ENCODE results near the gene DYNLT1.

DYNLT1 gene

DNA sequence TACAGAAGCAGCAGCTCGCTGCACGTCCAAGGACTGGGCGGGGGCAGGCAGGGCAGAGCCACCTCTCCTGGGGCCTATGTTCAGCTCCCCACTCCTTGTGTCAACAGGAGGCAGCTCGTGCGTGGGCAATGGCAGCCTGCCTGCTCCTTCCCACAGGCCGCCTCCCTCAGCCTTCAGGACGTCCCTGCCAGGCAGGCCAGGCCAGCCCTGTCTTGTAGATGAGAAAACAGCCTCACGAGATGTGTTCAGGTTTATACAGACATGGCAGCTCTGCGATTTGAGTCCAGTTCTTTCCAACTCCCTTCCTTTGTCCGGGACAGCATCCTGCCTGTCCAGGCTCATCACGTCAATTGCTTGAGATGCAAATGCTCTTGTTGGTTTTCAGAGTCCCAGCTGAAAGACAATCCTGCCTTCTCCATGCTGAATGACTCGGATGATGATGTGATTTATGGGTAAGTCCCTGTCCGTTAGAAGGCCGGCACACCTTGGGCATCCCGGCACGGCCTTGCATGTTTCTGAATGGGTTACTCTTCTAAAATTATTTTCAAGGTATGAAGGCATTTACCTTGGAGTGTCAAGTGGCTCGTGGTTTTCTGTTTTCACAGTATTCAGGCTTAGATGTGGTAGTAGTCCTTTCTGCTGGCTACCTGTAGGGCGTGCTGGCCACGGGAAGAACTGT lies 13.5 kb downstream of the DYNLT1 start:
- DNase-seq (ENCODE audit: low read depth, low spot score), result no peak
- Histone ChIP-seq H3K4me3 (no peak overlapping the region), H3K27ac (no peak overlapping the region), H3K9me3 (ENCODE audit: low read depth, low read length) (no peaks in the 10 kb centered on the region), H3K36me3 (ENCODE audit: insufficient read depth, low read length) (peaks cover 32% of the 10 kb centered on the region), H3K9ac (ENCODE audit: insufficient read length) (no peak overlapping the region)
- TF ChIP-seq FOXP2 (optimal IDR thresholded peaks at IDR 0.05; ENCODE audit: control extremely low read depth, extremely low read length, insufficient read depth) (no peak), POLR2AphosphoS5 (IDR thresholded peaks at IDR 0.05; ENCODE audit: borderline replicate concordance, low read depth, low read length) (no peak), EZH2 (IDR thresholded peaks at IDR 0.05) (no peak)

DNA sequence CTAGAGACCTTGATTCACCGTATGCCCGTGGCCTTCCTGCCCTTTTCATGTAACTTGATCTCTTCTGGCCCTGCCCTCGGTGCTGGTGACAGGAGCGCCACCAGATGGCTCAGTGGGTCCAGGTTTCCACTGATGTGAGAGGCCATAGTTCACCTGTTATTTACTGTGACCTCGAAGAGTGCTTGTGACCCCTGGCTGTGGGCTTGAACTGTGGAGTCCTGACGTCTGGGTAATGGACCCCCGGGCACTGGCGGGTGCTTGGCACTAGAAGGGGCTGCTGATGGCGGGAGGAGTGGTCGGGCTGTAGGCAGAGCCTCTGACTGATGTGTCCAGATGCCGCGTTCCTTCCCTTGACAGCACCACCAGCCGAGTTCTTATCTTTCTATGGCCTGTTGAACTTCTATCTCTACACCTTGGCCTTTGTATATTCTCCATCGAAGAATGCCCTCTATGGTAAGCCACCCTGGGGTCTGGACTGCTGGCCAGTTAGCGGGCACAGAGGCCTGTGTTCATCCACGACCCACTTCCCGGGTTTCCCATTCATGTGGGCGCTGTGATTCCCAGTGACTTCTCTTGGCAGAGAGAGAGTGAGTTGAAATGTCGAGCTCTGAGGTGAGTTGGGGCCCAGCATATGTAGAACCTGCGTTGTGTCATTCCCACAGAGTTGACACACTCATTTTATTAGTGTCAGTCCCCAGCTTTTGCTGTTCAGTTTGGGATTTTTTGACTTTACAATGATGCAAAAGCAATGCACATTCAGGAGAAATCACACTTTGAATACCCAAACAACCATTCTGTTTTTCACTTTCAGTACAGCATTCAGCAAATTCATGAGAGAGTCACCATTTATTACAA lies 14.9 kb downstream of the DYNLT1 start:
- no peaks in the 10 kb centered on the region for H3K9me3 ChIP-seq (ENCODE audit: low read depth, low read length)
- peaks cover 36% of the 10 kb centered on the region; the same call in 1 of the 2 replicates for H3K36me3 ChIP-seq (ENCODE audit: insufficient read depth, low read length)
- no peak for TF ChIP-seq POLR2AphosphoS5 (IDR thresholded peaks at IDR 0.05; ENCODE audit: borderline replicate concordance, low read depth, low read length)
- no peak for TF ChIP-seq EZH2 (IDR thresholded peaks at IDR 0.05)
- no peak for TF ChIP-seq FOXP2 (optimal IDR thresholded peaks at IDR 0.05; ENCODE audit: control extremely low read depth, extremely low read length, insufficient read depth)
- H3K27ac ChIP-seq, result no peak overlapping the region
- H3K4me3 ChIP-seq, result no peak overlapping the region
- H3K9ac ChIP-seq (ENCODE audit: insufficient read length), result no peak overlapping the region
- DNase-seq (ENCODE audit: low read depth, low spot score), result no peak

DNA sequence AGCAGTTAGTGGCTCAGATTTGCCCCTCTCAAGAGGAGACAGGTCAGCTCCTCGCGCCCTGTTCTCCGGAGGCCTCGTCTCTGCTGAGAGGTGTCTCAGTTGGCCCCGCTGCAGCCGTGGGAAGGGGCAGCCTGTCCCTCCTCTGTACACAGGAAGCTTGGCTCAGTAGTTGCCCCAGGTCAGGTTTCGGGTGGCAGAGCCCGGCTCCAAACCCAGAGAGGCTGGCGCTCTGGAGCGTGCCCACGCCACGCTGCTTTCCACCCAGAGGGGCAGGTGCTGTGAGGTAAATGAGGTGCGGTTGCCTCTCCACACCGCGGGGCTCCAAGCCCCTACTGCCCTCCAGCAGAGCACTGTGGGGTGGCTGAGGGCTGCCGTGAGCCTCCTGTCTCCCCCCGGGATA lies 16.0 kb downstream of the DYNLT1 start:
- no peak for TF ChIP-seq POLR2AphosphoS5 (IDR thresholded peaks at IDR 0.05; ENCODE audit: borderline replicate concordance, low read depth, low read length)
- no peak for TF ChIP-seq FOXP2 (optimal IDR thresholded peaks at IDR 0.05; ENCODE audit: control extremely low read depth, extremely low read length, insufficient read depth)
- no peak for TF ChIP-seq EZH2 (IDR thresholded peaks at IDR 0.05)
- H3K36me3 ChIP-seq (ENCODE audit: insufficient read depth, low read length), result peaks cover 36% of the 10 kb centered on the region; the same call in 1 of the 2 replicates

DNA sequence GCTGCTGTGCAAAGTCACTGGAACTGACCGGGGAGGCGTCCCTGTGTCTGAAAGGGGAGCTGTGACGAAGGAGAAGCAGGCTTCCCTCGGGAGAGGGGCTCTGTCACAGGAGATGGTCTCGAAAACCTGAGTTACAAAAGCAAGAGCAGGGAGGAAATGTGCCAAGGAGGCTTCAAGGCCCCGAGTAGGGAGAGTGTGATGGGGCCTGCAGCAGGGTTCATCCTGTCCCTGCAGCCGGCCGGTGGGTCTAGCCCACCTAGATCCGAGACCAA lies 16.7 kb downstream of the DYNLT1 start:
- no peak for DNase-seq (ENCODE audit: low read depth, low spot score)
- TF ChIP-seq POLR2AphosphoS5 (IDR thresholded peaks at IDR 0.05; ENCODE audit: borderline replicate concordance, low read depth, low read length) (no peak), FOXP2 (optimal IDR thresholded peaks at IDR 0.05; ENCODE audit: control extremely low read depth, extremely low read length, insufficient read depth) (no peak), EZH2 (IDR thresholded peaks at IDR 0.05) (no peak)
- Histone ChIP-seq H3K4me3 (no peak overlapping the region), H3K9ac (ENCODE audit: insufficient read length) (no peak overlapping the region), H3K36me3 (ENCODE audit: insufficient read depth, low read length) (peaks cover 38% of the 10 kb centered on the region; the same call in 1 of the 2 replicates), H3K27ac (no peak overlapping the region), H3K9me3 (ENCODE audit: low read depth, low read length) (no peaks in the 10 kb centered on the region)

More for the DNA sequence above, 16.0 kb downstream of the DYNLT1 start:
- no peak overlapping the region for H3K9ac ChIP-seq (ENCODE audit: insufficient read length)
- H3K4me3 ChIP-seq, result no peak overlapping the region
- no peaks in the 10 kb centered on the region for H3K9me3 ChIP-seq (ENCODE audit: low read depth, low read length)
- H3K27ac ChIP-seq, result no peak overlapping the region
- DNase-seq (ENCODE audit: low read depth, low spot score), result no peak

DNA sequence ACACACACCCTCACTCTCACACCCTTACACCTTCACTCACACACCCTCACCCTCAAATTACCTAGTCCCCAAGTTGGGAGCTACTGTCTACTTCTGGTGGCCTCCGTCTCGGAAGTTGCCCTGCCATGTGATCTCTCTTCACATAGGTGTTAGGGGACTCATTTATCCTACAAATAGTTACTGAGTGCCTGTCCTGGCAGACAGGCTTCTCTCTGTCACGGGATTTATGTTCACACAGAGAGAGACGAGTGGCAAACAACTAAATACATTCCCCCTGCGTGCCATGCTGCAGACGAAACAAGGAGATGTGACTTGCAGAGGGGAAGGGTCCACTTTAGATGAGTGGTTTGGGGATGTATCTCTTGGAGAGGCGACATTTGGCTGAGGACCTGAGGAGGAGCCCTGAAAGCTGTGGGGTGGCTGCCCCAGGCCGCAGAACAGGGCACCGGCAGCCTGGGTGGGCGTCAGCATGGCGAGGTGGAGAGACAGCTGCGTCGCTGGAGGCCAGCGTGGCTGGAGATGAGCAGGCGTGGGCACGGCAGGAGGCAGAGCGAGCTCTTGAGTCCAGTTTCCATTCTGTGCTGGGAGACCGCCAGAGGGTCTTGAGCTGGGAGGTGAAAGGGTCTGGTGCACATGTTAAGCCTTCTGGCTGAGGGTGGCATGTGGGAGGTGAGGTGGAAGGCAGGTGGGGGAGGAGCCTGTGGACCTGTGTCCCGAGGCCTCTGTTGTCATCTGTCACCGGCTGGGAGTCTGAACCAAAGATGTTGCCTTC lies 17.2 kb downstream of the DYNLT1 start:
- DNase-seq (ENCODE audit: low read depth, low spot score), result no peak
- no peak for TF ChIP-seq FOXP2 (optimal IDR thresholded peaks at IDR 0.05; ENCODE audit: control extremely low read depth, extremely low read length, insufficient read depth)
- no peak for TF ChIP-seq EZH2 (IDR thresholded peaks at IDR 0.05)
- TF ChIP-seq POLR2AphosphoS5 (IDR thresholded peaks at IDR 0.05; ENCODE audit: borderline replicate concordance, low read depth, low read length), result no peak
- H3K9ac ChIP-seq (ENCODE audit: insufficient read length), result no peak overlapping the region
- peaks cover 41% of the 10 kb centered on the region; the same call in 1 of the 2 replicates for H3K36me3 ChIP-seq (ENCODE audit: insufficient read depth, low read length)
- no peak overlapping the region for H3K4me3 ChIP-seq
- H3K27ac ChIP-seq, result no peak overlapping the region
- H3K9me3 ChIP-seq (ENCODE audit: low read depth, low read length), result no peaks in the 10 kb centered on the region

DNA sequence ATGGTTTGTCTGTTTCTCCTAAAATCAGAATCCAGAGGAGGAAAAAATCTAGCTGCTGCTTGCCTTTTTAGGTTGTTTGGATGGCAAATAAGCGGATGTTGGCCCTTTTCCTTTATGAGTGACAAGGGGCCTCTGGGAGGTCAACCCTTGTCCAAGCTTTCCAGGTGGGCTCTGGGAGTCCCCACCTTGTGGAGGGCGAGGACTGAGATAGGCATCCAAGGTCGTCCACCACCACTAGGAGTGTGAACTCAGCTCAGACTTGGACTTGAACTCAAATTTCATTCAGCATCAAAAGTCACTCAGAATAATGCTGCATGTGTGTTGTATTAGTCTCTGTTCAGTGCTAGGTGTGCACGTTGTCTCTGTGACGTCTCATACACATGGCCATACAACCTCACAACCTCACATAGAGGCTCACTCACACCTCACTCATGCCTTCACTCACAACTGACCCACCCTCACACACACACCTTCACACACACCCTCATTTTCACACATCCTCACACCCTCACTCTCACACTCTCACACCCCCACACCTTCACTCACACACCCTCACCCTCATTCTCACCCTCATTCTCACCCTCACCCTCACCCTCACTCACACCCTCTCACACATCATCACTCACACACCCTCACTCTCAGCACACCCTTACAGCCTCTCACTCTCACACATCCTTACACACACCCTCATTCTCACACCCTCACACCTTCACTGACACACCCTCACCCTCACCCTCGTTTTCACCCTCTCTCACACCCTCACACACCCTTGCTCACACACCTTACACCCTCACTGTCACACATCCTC lies 18.0 kb downstream of the DYNLT1 start:
- H3K9ac ChIP-seq (ENCODE audit: insufficient read length), result no peak overlapping the region
- DNase-seq (ENCODE audit: low read depth, low spot score), result no peak

DNA sequence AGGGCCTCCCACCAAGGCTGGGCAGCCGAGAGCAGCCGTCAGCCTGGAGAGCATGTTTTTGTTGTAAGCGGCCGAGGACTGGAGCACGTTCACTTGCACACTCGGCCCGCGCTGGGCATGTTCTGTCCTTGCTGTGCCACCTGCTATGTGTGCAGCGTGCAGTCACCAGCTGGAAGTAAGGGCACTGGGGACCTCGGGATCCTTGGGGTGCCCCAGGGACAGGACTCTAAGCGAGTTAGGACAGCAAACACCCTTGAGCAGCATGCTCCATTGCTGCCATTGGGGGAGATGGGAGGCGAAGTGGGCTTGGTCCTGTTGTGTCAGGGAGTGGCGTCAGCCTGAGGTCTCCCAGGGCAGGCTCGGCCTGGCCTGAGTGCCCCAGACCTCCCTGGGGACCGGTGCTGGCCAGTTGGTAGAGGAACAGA lies 18.6 kb downstream of the DYNLT1 start:
- Histone ChIP-seq H3K4me3 (no peak overlapping the region), H3K27ac (no peak overlapping the region), H3K9me3 (ENCODE audit: low read depth, low read length) (no peaks in the 10 kb centered on the region), H3K36me3 (ENCODE audit: insufficient read depth, low read length) (peaks cover 49% of the 10 kb centered on the region), H3K9ac (ENCODE audit: insufficient read length) (no peak overlapping the region)
- no peak for TF ChIP-seq POLR2AphosphoS5 (IDR thresholded peaks at IDR 0.05; ENCODE audit: borderline replicate concordance, low read depth, low read length)
- no peak for TF ChIP-seq EZH2 (IDR thresholded peaks at IDR 0.05)
- TF ChIP-seq FOXP2 (optimal IDR thresholded peaks at IDR 0.05; ENCODE audit: control extremely low read depth, extremely low read length, insufficient read depth), result no peak
- DNase-seq (ENCODE audit: low read depth, low spot score), result no peak

More for the DNA sequence above, 18.0 kb downstream of the DYNLT1 start:
- H3K4me3 ChIP-seq, result no peak overlapping the region
- peaks cover 42% of the 10 kb centered on the region; the same call in 1 of the 2 replicates for H3K36me3 ChIP-seq (ENCODE audit: insufficient read depth, low read length)
- TF ChIP-seq EZH2 (IDR thresholded peaks at IDR 0.05), result no peak
- no peak for TF ChIP-seq POLR2AphosphoS5 (IDR thresholded peaks at IDR 0.05; ENCODE audit: borderline replicate concordance, low read depth, low read length)
- no peak for TF ChIP-seq FOXP2 (optimal IDR thresholded peaks at IDR 0.05; ENCODE audit: control extremely low read depth, extremely low read length, insufficient read depth)
- no peaks in the 10 kb centered on the region for H3K9me3 ChIP-seq (ENCODE audit: low read depth, low read length)
- H3K27ac ChIP-seq, result no peak overlapping the region
